HCT116 (cell line): Measurements from ENCODE around the gene TPSD1.

Experiments used
- EZH2 ChIP-seq: fragments of 200-600 bp; sonication (generic); IDR thresholded peaks from 2 replicates; pipeline ENCODE4 v1.6.1; 2017; ENCODE audit warnings: antibody characterized with exemption, mixed run types
- EZH2phosphoT487 ChIP-seq: fragments of 200-600 bp; IDR thresholded peaks from 2 replicates; pipeline ENCODE4 v1.6.1; 2018; ENCODE audit warnings: antibody characterized with exemption, borderline replicate concordance
- POLR2A ChIP-seq: IDR thresholded peaks from 2 replicates; pipeline ENCODE4 v1.7.0; 2011; ENCODE audit warnings: borderline replicate concordance; ENCODE audit not compliant: insufficient read depth, insufficient read length; ENCODE audit errors: extremely low read depth
- POLR2AphosphoS5 ChIP-seq: IDR thresholded peaks from 2 replicates; pipeline ENCODE4 v1.6.1; 2011; ENCODE audit warnings: mild to moderate bottlenecking, low read depth, low read length, moderate library complexity
- TF ChIP-seq, protein P1 (sequence below), 3 experiments: fragments of 200-600 bp in 1 of 3; sonication (generic) in 1 of 3; IDR thresholded peaks in 2 of 3; conservative IDR thresholded peaks in 1 of 3; 2 replicates each; pipeline ENCODE4 v1.5.1; 2012 to 2017; ENCODE audit warnings: low read depth in 2 of 3, low read length in 2 of 3, antibody characterized with exemption in 1 of 3, borderline replicate concordance in 1 of 3, control low read depth in 1 of 3, mild to moderate bottlenecking in 1 of 3, mixed read lengths in 1 of 3, mixed run types in 1 of 3, moderate library complexity in 1 of 3; ENCODE audit not compliant: insufficient read depth in 1 of 3
- TF ChIP-seq, protein P2 (sequence below): IDR thresholded peaks from 2 replicates; pipeline ENCODE4 v1.6.1; 2012

DNA sequence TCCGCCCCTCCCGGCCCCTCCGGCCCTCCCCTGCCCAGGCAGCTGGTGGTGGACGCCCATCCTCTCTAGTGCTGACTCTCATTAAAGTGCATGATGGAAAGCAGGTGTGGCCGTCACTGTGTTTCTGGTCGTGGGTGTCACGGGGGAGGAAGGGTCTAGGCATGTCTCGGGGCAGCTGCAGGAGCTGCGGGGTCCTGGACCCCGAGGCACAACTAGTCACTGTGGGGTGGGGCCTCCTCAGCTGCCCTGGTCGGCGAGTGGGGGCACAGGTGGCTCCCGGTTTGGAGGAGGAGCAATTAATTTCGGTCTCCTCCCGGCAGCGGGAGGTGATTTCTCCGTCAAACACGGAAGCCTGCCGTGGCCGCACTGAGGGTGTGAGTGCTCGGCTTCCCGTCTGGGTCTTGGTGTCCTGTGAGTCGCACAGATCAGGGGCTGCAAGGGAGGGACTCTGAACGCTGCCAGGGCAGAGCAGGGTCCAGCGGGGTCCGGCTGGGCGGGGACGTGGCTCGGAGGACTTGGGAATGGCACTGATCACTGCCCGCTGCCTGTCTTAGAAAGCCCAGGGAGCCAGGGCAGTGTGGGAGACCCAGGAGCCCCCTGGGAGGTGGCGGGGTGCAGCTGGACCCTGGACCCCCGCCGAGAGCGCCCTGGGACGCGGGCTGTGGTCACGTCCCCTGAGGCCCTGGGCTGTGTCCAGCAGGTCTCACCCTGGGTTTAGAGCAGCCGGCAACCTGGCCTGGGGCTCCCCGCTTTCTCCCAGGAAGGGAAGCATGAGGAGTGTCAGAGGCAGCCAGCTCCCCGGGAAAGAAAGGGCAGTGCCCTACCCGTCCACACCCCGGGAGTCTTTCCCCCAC, 3.3 kb downstream of the TPSD1 start:
- TF ChIP-seq, protein P1, sequence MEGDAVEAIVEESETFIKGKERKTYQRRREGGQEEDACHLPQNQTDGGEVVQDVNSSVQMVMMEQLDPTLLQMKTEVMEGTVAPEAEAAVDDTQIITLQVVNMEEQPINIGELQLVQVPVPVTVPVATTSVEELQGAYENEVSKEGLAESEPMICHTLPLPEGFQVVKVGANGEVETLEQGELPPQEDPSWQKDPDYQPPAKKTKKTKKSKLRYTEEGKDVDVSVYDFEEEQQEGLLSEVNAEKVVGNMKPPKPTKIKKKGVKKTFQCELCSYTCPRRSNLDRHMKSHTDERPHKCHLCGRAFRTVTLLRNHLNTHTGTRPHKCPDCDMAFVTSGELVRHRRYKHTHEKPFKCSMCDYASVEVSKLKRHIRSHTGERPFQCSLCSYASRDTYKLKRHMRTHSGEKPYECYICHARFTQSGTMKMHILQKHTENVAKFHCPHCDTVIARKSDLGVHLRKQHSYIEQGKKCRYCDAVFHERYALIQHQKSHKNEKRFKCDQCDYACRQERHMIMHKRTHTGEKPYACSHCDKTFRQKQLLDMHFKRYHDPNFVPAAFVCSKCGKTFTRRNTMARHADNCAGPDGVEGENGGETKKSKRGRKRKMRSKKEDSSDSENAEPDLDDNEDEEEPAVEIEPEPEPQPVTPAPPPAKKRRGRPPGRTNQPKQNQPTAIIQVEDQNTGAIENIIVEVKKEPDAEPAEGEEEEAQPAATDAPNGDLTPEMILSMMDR (IDR thresholded peaks at IDR 0.05 in 2 of 3, conservative IDR thresholded peaks at IDR 0.05 in 1 of 3; ENCODE audit: borderline replicate concordance in 1 of 3, insufficient read depth in 1 of 3, low read depth in 2 of 3, low read length in 2 of 3) = no peak
- TF ChIP-seq EZH2 (no peak), POLR2A (no peak), POLR2AphosphoS5 (no peak), EZH2phosphoT487 (no peak)
- TF ChIP-seq, protein P2, sequence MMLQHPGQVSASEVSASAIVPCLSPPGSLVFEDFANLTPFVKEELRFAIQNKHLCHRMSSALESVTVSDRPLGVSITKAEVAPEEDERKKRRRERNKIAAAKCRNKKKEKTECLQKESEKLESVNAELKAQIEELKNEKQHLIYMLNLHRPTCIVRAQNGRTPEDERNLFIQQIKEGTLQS = no peak
